RWPE2 (cell line): ENCODE data around the gene LIPT2.

Source experiments
- ATAC-seq: fragments of 200-7000 bp; cut with Tn5 transposase; 3 replicates; pipeline ENCODE4 v1.9.1; 2021; ENCODE audit warnings: low read depth
- DNase-seq: peaks from one replicate; pipeline ENCODE4 v3.0.0-alpha.2; 2020; ENCODE audit warnings: low spot score
- H3K27ac ChIP-seq: fragments of 450-650 bp; 2 replicates; pipeline ENCODE4 v1.5.1; 2017; ENCODE audit warnings: mild to moderate bottlenecking; ENCODE audit not compliant: poor library complexity, severe bottlenecking
- H3K27me3 ChIP-seq: fragments of 250-450 bp; sonication (Bioruptor Pico); 2 replicates; pipeline ENCODE4 v1.5.1; 2021; ENCODE audit warnings: mild to moderate bottlenecking, moderate library complexity; ENCODE audit not compliant: insufficient read depth, poor library complexity, severe bottlenecking
- H3K36me3 ChIP-seq: fragments of 250-450 bp; sonication (Bioruptor Pico); 2 replicates; pipeline ENCODE4 v1.5.1; 2020; ENCODE audit warnings: low read depth, mild to moderate bottlenecking, moderate library complexity
- H3K4me1 ChIP-seq: fragments of 250-450 bp; sonication (Bioruptor Pico); 2 replicates; pipeline ENCODE4 v1.5.1; 2021; ENCODE audit warnings: mild to moderate bottlenecking, moderate library complexity; ENCODE audit not compliant: insufficient read depth, poor library complexity, severe bottlenecking
- H3K4me3 ChIP-seq: fragments of 250-450 bp; sonication (Bioruptor Pico); 2 replicates; pipeline ENCODE4 v1.5.1; 2021; ENCODE audit warnings: mild to moderate bottlenecking, moderate library complexity; ENCODE audit not compliant: severe bottlenecking
- H3K9me3 ChIP-seq: fragments of 250-450 bp; sonication (Bioruptor Pico); 2 replicates; pipeline ENCODE4 v1.5.1; 2021; ENCODE audit warnings: mild to moderate bottlenecking, moderate library complexity; ENCODE audit not compliant: severe bottlenecking
- TF ChIP-seq, protein P1 (sequence below): fragments of 450-650 bp; IDR thresholded peaks from one replicate; pipeline ENCODE4 v1.5.1; 2017; ENCODE audit warnings: mild to moderate bottlenecking, moderate library complexity; ENCODE audit not compliant: poor library complexity, severe bottlenecking

Gene LIPT2

DNA sequence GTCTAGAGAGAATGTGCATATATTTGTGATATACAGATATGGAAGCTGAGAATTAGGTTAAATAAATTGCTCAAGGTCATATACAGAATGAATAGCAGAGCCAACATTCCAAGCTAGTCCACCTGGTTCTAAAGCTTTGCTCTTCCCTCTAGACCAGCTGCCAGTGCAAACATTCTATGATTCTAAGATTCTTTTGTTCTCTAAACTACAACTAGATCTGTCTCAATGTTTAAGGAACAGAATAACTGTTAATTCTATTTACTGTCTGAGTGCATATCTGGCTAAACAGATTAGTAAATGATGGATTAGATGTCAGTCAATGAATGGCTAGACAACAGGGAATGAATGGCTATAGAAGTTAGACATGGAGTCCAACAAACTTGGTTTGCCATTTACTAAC, 45.8 kb downstream of the LIPT2 start:
- Histone ChIP-seq H3K27ac (no peak overlapping the region), H3K4me3 (no peak overlapping the region), H3K36me3 (no peaks in the 10 kb centered on the region), H3K27me3 (no peaks in the 10 kb centered on the region), H3K4me1 (no peaks in the 10 kb centered on the region), H3K9me3 (no peaks in the 10 kb centered on the region)
- TF ChIP-seq, protein P1, sequence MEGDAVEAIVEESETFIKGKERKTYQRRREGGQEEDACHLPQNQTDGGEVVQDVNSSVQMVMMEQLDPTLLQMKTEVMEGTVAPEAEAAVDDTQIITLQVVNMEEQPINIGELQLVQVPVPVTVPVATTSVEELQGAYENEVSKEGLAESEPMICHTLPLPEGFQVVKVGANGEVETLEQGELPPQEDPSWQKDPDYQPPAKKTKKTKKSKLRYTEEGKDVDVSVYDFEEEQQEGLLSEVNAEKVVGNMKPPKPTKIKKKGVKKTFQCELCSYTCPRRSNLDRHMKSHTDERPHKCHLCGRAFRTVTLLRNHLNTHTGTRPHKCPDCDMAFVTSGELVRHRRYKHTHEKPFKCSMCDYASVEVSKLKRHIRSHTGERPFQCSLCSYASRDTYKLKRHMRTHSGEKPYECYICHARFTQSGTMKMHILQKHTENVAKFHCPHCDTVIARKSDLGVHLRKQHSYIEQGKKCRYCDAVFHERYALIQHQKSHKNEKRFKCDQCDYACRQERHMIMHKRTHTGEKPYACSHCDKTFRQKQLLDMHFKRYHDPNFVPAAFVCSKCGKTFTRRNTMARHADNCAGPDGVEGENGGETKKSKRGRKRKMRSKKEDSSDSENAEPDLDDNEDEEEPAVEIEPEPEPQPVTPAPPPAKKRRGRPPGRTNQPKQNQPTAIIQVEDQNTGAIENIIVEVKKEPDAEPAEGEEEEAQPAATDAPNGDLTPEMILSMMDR: no peak
- DNase-seq: no peak
- no peak for ATAC-seq

GRCh38 chr11:74446532-74446938, 47.0 kb downstream of the LIPT2 start:
- TF ChIP-seq, protein P1: no peak
- Histone ChIP-seq H3K4me3 (no peak overlapping the region), H3K36me3 (no peaks in the 10 kb centered on the region), H3K9me3 (no peaks in the 10 kb centered on the region), H3K27ac (no peak overlapping the region), H3K27me3 (no peaks in the 10 kb centered on the region), H3K4me1 (no peaks in the 10 kb centered on the region)
- ATAC-seq: no peak
- no peak for DNase-seq

DNA sequence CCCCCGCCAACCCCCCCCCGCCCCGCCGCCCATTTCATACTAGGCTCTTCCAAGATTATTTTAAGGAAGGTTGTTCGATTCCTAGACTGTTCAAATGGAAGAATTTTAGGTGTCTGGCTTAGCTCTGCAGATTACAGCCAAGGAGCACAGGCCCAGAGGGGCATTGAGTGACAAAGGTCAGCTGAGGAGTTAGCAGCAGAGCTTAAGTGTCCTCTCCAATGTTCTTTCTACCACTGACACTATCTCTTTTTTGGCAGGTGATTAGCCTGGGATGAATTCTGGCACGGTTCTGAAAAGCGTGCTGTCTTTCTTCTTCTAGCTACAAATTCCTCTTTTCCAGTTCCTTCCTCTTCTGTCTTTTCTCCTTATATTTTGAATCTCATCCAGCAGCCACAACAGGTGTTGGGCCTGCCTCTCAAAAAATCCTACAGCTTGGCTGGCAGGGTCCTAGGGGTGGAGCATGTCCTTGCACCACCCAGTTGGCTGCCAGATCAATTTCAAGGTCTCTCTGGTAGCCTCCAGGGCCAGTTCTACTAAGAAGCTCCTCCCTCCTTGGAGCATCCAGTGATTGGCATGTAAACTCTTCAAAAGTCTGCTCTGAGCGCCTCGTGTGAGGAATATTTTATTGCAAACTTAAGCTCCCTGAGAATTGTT, 49.2 kb downstream of the LIPT2 start:
- TF ChIP-seq, protein P1: no peak
- H3K27me3 ChIP-seq: no peaks in the 10 kb centered on the region
- ATAC-seq (no peak), DNase-seq (no peak)
- H3K27ac ChIP-seq: no peak overlapping the region
- no peaks in the 10 kb centered on the region for H3K4me1 ChIP-seq
- no peaks in the 10 kb centered on the region for H3K36me3 ChIP-seq
- H3K4me3 ChIP-seq: no peak overlapping the region
- no peaks in the 10 kb centered on the region for H3K9me3 ChIP-seq

DNA sequence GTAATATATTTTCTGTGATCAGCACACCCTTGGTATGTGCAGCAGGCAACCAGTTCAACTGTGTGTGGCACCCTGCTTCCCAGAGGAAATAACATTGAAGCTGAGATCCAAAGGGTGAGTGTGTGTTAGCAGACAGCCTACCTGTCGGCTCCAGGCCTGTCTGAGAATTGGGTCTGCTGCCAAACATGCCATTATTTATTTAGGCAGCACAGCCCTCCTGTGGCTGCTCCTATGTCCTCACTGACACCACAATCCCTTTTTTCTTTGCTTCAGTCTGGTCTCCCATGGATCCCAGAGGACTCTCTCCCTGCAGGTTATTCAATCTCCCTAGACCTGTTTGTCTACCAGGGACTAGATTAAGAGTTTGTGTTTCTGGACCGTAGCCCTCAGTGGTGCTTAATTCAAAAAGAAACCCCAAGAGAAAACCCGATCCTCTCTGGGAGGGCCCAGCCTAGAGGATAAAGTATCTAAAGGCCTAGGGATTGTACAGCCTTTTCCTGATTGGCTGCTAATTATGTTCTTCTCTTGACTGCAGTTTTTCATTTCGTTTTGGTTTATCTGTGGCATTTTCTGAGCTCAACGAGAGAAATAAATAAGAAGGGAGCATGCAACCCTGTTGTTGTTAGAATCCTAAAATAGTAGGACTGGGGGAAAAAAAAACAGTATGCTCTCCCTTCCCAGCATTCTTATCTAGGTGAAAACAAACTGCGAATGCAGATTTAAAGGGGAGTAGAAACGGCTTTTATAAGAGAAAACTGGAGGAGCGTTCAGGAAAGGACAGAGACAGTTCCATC, 50.3 kb downstream of the LIPT2 start:
- no peak overlapping the region for H3K27ac ChIP-seq
- TF ChIP-seq, protein P1: peak; percentile 75
- no peaks in the 10 kb centered on the region for H3K36me3 ChIP-seq
- no peak overlapping the region for H3K4me3 ChIP-seq
- no peaks in the 10 kb centered on the region for H3K9me3 ChIP-seq
- H3K4me1 ChIP-seq: no peaks in the 10 kb centered on the region
- DNase-seq (no peak), ATAC-seq (peak; percentile 95)
- H3K27me3 ChIP-seq: no peaks in the 10 kb centered on the region

DNA sequence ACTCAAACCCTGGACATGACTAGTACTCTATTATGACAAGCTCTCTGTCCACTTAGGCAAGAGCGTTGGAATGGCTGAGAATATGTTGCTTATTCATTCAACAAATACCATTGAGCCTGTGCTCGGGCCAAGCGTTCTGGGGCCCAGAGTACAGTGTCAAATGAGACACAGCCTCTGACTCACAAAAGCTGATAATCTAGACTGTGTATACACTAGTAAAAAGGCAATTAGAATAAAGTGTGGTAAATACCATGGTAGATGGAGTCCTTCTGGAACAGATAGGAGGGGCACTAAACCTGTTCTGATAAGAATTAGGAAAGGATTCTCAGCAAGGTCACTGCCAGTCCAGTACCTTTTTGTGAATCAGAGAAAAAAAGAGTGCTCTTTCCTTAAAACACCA, 50.9 kb downstream of the LIPT2 start:
- Histone ChIP-seq H3K4me1 (no peaks in the 10 kb centered on the region), H3K27ac (no peak overlapping the region), H3K27me3 (no peaks in the 10 kb centered on the region), H3K9me3 (no peaks in the 10 kb centered on the region), H3K4me3 (no peak overlapping the region), H3K36me3 (no peaks in the 10 kb centered on the region)
- TF ChIP-seq, protein P1: no peak
- ATAC-seq (peak; percentile 70), DNase-seq (no peak)
